GM23338 (cell line): ENCODE measurements around the gene SLC6A8. TPM values are rescaled to one million over a fixed set of nuclear protein-coding genes. Genes with fewer than 3 reads are reported as not detected.

ENCODE experiments used
- ATAC-seq: fragments of 200-7000 bp; cut with Tn5 transposase; 3 replicates; pipeline ENCODE4 v1.9.1; 2020
- DNase-seq: peaks from one replicate; pipeline ENCODE4 v3.0.0-alpha.2; 2015; ENCODE audit warnings: low spot score
- H2AFZ ChIP-seq: fragments of 200-600 bp; sonication (generic); 2 replicates; pipeline ENCODE4 v1.8.0; 2016; ENCODE audit warnings: antibody characterized with exemption, mild to moderate bottlenecking, moderate library complexity
- H3F3A ChIP-seq: fragments of 200-600 bp; sonication (generic); replicated peaks from 2 replicates; pipeline ENCODE4 v1.8.0; 2017; ENCODE audit warnings: antibody characterized with exemption, mixed run types, low read depth
- H3K27ac ChIP-seq: fragments of 200-600 bp; sonication (generic); 2 replicates; pipeline ENCODE4 v1.6.1; 2016; ENCODE audit warnings: low read depth
- H3K27me3 ChIP-seq: fragments of 200-600 bp; sonication (generic); 2 replicates; pipeline ENCODE4 v1.8.0; 2016; ENCODE audit warnings: mild to moderate bottlenecking, mixed run types, moderate library complexity; ENCODE audit not compliant: insufficient read depth
- H3K36me3 ChIP-seq: fragments of 200-600 bp; sonication (generic); 2 replicates; pipeline ENCODE4 v1.8.0; 2016; ENCODE audit warnings: mild to moderate bottlenecking; ENCODE audit not compliant: insufficient read depth
- H3K4me1 ChIP-seq: fragments of 200-600 bp; sonication (generic); 2 replicates; pipeline ENCODE4 v1.8.0; 2016; ENCODE audit warnings: mild to moderate bottlenecking, moderate library complexity; ENCODE audit not compliant: insufficient read depth
- H3K4me2 ChIP-seq: fragments of 200-600 bp; sonication (generic); 2 replicates; pipeline ENCODE4 v1.7.1; 2017; ENCODE audit warnings: mixed run types
- H3K4me3 ChIP-seq: fragments of 200-600 bp; sonication (generic); 2 replicates; pipeline ENCODE4 v1.6.1; 2016; ENCODE audit warnings: mixed run types
- H3K79me2 ChIP-seq: fragments of 200-600 bp; sonication (generic); replicated peaks from 2 replicates; pipeline ENCODE4 v1.8.0; 2017; ENCODE audit warnings: mild to moderate bottlenecking; ENCODE audit not compliant: insufficient read depth
- H3K9me2 ChIP-seq: fragments of 200-600 bp; sonication (generic); 2 replicates; pipeline ENCODE4 v1.8.0; 2017; ENCODE audit not compliant: insufficient read depth
- H4K20me1 ChIP-seq: fragments of 200-600 bp; sonication (generic); replicated peaks from 2 replicates; pipeline ENCODE4 v1.8.0; 2017; ENCODE audit warnings: mild to moderate bottlenecking; ENCODE audit not compliant: insufficient read depth
- H3K27ac Mint-ChIP-seq: 2 replicates; pipeline ENCODE4 v1.8.0; 2020; ENCODE audit warnings: inconsistent platforms, mild to moderate bottlenecking, moderate library complexity, mixed read lengths
- H3K27me3 Mint-ChIP-seq: 3 replicates; pipeline ENCODE4 v1.8.0; 2022; ENCODE audit warnings: low read depth, mild to moderate bottlenecking, moderate library complexity, mixed read lengths, inconsistent platforms; ENCODE audit not compliant: insufficient read depth, poor library complexity
- H3K36me3 Mint-ChIP-seq: 3 replicates; pipeline ENCODE4 v1.8.0; 2021; ENCODE audit warnings: low read depth, mild to moderate bottlenecking, inconsistent platforms, moderate library complexity, mixed read lengths
- H3K4me1 Mint-ChIP-seq: 3 replicates; pipeline ENCODE4 v1.8.0; 2020; ENCODE audit warnings: mild to moderate bottlenecking, inconsistent platforms, mixed read lengths
- H3K4me3 Mint-ChIP-seq: 3 replicates; pipeline ENCODE4 v1.8.0; 2021; ENCODE audit warnings: moderate library complexity, mild to moderate bottlenecking, inconsistent platforms, mixed read lengths
- H3K9me3 Mint-ChIP-seq: 3 replicates; pipeline ENCODE4 v1.8.0; 2020; ENCODE audit warnings: moderate library complexity, mild to moderate bottlenecking, inconsistent platforms, mixed read lengths
- CTCF ChIP-seq, 2 experiments: fragments of 200-600 bp in 1 of 2; sonication (generic) in 1 of 2; conservative IDR thresholded peaks; 2 replicates each; pipeline versions ENCODE4 v1.5.1 to v1.6.1; 2016 to 2017; ENCODE audit warnings: antibody characterized with exemption in 2 of 2, low read depth in 2 of 2, mild to moderate bottlenecking in 2 of 2, moderate library complexity in 1 of 2
- EZH2 ChIP-seq: fragments of 200-600 bp; sonication (generic); IDR thresholded peaks from one replicate; pipeline ENCODE4 v1.8.0; 2017; ENCODE audit warnings: antibody characterized with exemption, mild to moderate bottlenecking, low read depth; ENCODE audit not compliant: unreplicated experiment
- EZH2phosphoT487 ChIP-seq: fragments of 200-600 bp; sonication (generic); IDR thresholded peaks from one replicate; pipeline ENCODE4 v1.8.1; 2018; ENCODE audit warnings: antibody characterized with exemption; ENCODE audit not compliant: unreplicated experiment
- NANOG ChIP-seq: IDR thresholded peaks from 2 replicates; pipeline ENCODE4 v1.6.1; 2016; ENCODE audit warnings: antibody characterized with exemption, borderline replicate concordance
- POLR2AphosphoS5 ChIP-seq: IDR thresholded peaks from 2 replicates; pipeline ENCODE4 v1.6.1; 2016; ENCODE audit warnings: antibody characterized with exemption, low read depth
- REST ChIP-seq: IDR thresholded peaks from one replicate; pipeline ENCODE4 v1.6.1; 2018; ENCODE audit warnings: antibody characterized with exemption; ENCODE audit not compliant: unreplicated experiment
- STAT1 ChIP-seq: IDR thresholded peaks from one replicate; pipeline ENCODE4 v1.6.1; 2016; ENCODE audit warnings: antibody characterized with exemption; ENCODE audit not compliant: unreplicated experiment
- ZNF114 ChIP-seq: fragments of 250-450 bp; sonication (Bioruptor Pico); IDR thresholded peaks from 2 replicates; pipeline ENCODE4 v1.5.0; 2020; ENCODE audit warnings: mild to moderate bottlenecking, moderate library complexity
- ZNF331 ChIP-seq: fragments of 250-450 bp; sonication (Bioruptor Pico); IDR thresholded peaks from 2 replicates; pipeline ENCODE4 v1.5.0; 2020; ENCODE audit warnings: low read depth, mild to moderate bottlenecking, moderate library complexity
- ZNF462 ChIP-seq: fragments of 250-450 bp; sonication (Bioruptor Pico); IDR thresholded peaks from 2 replicates; pipeline ENCODE4 v1.5.0; 2020; ENCODE audit warnings: mild to moderate bottlenecking, moderate library complexity
- polyA plus RNA-seq: library from polyadenylated mRNA; unstranded; fragments of >200 nt; fragmentation: Nextera tagmentation; extraction: Ambion mirVana; gene quantifications from 2 replicates; pipeline ENCODE4 v1.2.1, GENCODE V29; 2016
- total RNA-seq: library from RNA; depleted of rRNA; stranded (reverse); fragments of >200 nt; shearing (Covaris generic); gene quantifications from 2 replicates; pipeline ENCODE4 v1.2.3, GENCODE V29; 2014

SLC6A8 gene
- total and polyA plus RNA-seq, 2 experiments from 2014 or later: 19.5 to 68.6 TPM

- Histone ChIP-seq H3K9me2 (no peaks in the 10 kb centered on the region), H3K79me2 (no peaks in the 10 kb centered on the region), H3F3A (no peaks in the 10 kb centered on the region), H4K20me1 (no peaks in the 10 kb centered on the region), H3K27me3 (no peaks in the 10 kb centered on the region), H3K4me2 (no peak overlapping the region), H3K4me1 (peaks cover 2% of the 10 kb centered on the region; the same call in 1 of the 2 replicates), H3K27ac (no peak overlapping the region), H3K36me3 (no peaks in the 10 kb centered on the region), H3K4me3 (no peak overlapping the region), H2AFZ (no peak overlapping the region)
- TF ChIP-seq REST (no peak), POLR2AphosphoS5 (no peak), ZNF462 (CRISPR knock-in tag) (no peak), CTCF (conservative IDR thresholded peaks at IDR 0.05; ENCODE audit: low read depth in 2 of 2) (no peak), EZH2phosphoT487 (no peak), STAT1 (no peak), ZNF331 (CRISPR knock-in tag) (no peak), EZH2 (no peak), ZNF114 (CRISPR knock-in tag) (no peak), NANOG (no peak)
- no peak overlapping the region for H3K4me3 Mint-ChIP-seq
- H3K9me3 Mint-ChIP-seq: peaks cover 2% of the 10 kb centered on the region; the same call in 1 of the 3 replicates
- H3K4me1 Mint-ChIP-seq: peaks cover 15% of the 10 kb centered on the region
- DNase-seq: no peak
- H3K27ac Mint-ChIP-seq: no peak overlapping the region
- ATAC-seq: no peak
- H3K27me3 Mint-ChIP-seq: peaks cover 5% of the 10 kb centered on the region
- H3K36me3 Mint-ChIP-seq: peaks cover 9% of the 10 kb centered on the region; the same call in 1 of the 3 replicates
Measured at GRCh38 chrX:153732401-153732800, 44.7 kb downstream of the SLC6A8 start.
